GM12892 (cell line): ENCODE measurements around the gene BNIP3.

Source experiments
- POLR2A ChIP-seq: IDR thresholded peaks from 2 replicates; pipeline ENCODE4 v1.6.1; 2011; ENCODE audit warnings: low read depth, low read length, control low read depth
- POLR2AphosphoS5 ChIP-seq: IDR thresholded peaks from 2 replicates; pipeline ENCODE4 v1.6.1; 2011; ENCODE audit warnings: low read depth, low read length, control low read depth
- TAF1 ChIP-seq: IDR thresholded peaks from 2 replicates; pipeline ENCODE4 v1.6.1; 2011; ENCODE audit warnings: low read depth, mild to moderate bottlenecking, control low read depth, low read length, borderline replicate concordance

- TF ChIP-seq POLR2A, result no peak
- TF ChIP-seq POLR2AphosphoS5, result no peak
- no peak for TF ChIP-seq TAF1
These were observed 10.8 kb downstream of the BNIP3 start for GRCh38 chr10:131970946-131971345.
